Type B pancreatic cell (in vitro differentiated cells): ENCODE data around the gene CLRN3. TPM values are rescaled to one million over a fixed set of nuclear protein-coding genes. Genes with fewer than 3 reads are reported as not detected.
A peak's percentile ranks its signal among the peaks of the same experiment; 100 is the strongest.

Experiments used
- DNase-seq: peaks from one replicate; pipeline ENCODE4 v3.0.0; 2021; ENCODE audit warnings: mixed read lengths; ENCODE audit not compliant: unreplicated experiment; ENCODE audit errors: extremely low spot score
- H3K27ac Mint-ChIP-seq: 2 replicates; pipeline ENCODE4 v1.8.0; 2021; ENCODE audit warnings: mild to moderate bottlenecking, mixed read lengths
- H3K27me3 Mint-ChIP-seq: 2 replicates; pipeline ENCODE4 v1.8.0; 2021; ENCODE audit warnings: mixed read lengths
- H3K36me3 Mint-ChIP-seq: 2 replicates; pipeline ENCODE4 v1.8.0; 2021; ENCODE audit warnings: mixed read lengths
- H3K4me1 Mint-ChIP-seq: one replicate; pipeline ENCODE4 v1.8.0; 2021; ENCODE audit warnings: mixed read lengths; ENCODE audit not compliant: unreplicated experiment
- H3K4me3 Mint-ChIP-seq: 2 replicates; pipeline ENCODE4 v1.8.0; 2021; ENCODE audit warnings: mild to moderate bottlenecking, mixed read lengths
- H3K9me3 Mint-ChIP-seq: 2 replicates; pipeline ENCODE4 v1.8.0; 2021; ENCODE audit warnings: mixed read lengths
- CTCF ChIP-seq: fragments of 200-600 bp; sonication (generic); conservative IDR thresholded peaks from 2 replicates; pipeline ENCODE4 v1.5.0; 2021; ENCODE audit warnings: antibody characterized with exemption, mild to moderate bottlenecking
- total RNA-seq: library from RNA; stranded (reverse); gene quantifications from 2 replicates; pipeline ENCODE4 v1.2.1, GENCODE V29; 2021; ENCODE audit warnings: low replicate concordance

CLRN3 gene
- total RNA-seq, 1 donor from 2014 or later = 2.2 TPM

GRCh38 chr10:127875449-127875765 is 17.3 kb downstream of the CLRN3 start:
- TF ChIP-seq CTCF = no peak
- H3K4me3 Mint-ChIP-seq = no peak overlapping the region
- no peaks in the 10 kb centered on the region for H3K9me3 Mint-ChIP-seq
- DNase-seq = no peak
- H3K27me3 Mint-ChIP-seq = no peaks in the 10 kb centered on the region
- H3K4me1 Mint-ChIP-seq = no peaks in the 10 kb centered on the region
- no peak overlapping the region for H3K27ac Mint-ChIP-seq
- H3K36me3 Mint-ChIP-seq = no peaks in the 10 kb centered on the region

- no peaks in the 10 kb centered on the region for H3K9me3 Mint-ChIP-seq
- peak; percentile 37 for DNase-seq
- no peaks in the 10 kb centered on the region for H3K4me1 Mint-ChIP-seq
- no peaks in the 10 kb centered on the region for H3K27me3 Mint-ChIP-seq
- TF ChIP-seq CTCF = no peak
- H3K4me3 Mint-ChIP-seq = no peak overlapping the region
- no peaks in the 10 kb centered on the region for H3K36me3 Mint-ChIP-seq
- H3K27ac Mint-ChIP-seq = no peak overlapping the region
Observed at GRCh38 chr10:127874671-127875448, 17.9 kb downstream of the CLRN3 start.

- no peaks in the 10 kb centered on the region for H3K4me1 Mint-ChIP-seq
- no peak overlapping the region for H3K27ac Mint-ChIP-seq
- no peaks in the 10 kb centered on the region for H3K36me3 Mint-ChIP-seq
- no peak overlapping the region for H3K4me3 Mint-ChIP-seq
- no peaks in the 10 kb centered on the region for H3K9me3 Mint-ChIP-seq
- H3K27me3 Mint-ChIP-seq = no peaks in the 10 kb centered on the region
- DNase-seq = no peak
- TF ChIP-seq CTCF = no peak
Observed at GRCh38 chr10:127873901-127874470, 18.8 kb downstream of the CLRN3 start.

GRCh38 chr10:127872871-127873600 is 19.7 kb downstream of the CLRN3 start:
- H3K36me3 Mint-ChIP-seq = no peaks in the 10 kb centered on the region
- no peaks in the 10 kb centered on the region for H3K4me1 Mint-ChIP-seq
- H3K27me3 Mint-ChIP-seq = peaks cover 2% of the 10 kb centered on the region
- H3K27ac Mint-ChIP-seq = no peak overlapping the region
- DNase-seq = peak; percentile 37
- H3K9me3 Mint-ChIP-seq = no peaks in the 10 kb centered on the region
- no peak overlapping the region for H3K4me3 Mint-ChIP-seq
- peak; percentile 45 for TF ChIP-seq CTCF

- H3K27me3 Mint-ChIP-seq = peaks cover 2% of the 10 kb centered on the region
- no peak overlapping the region for H3K4me3 Mint-ChIP-seq
- H3K9me3 Mint-ChIP-seq = no peaks in the 10 kb centered on the region
- H3K4me1 Mint-ChIP-seq = no peaks in the 10 kb centered on the region
- TF ChIP-seq CTCF = no peak
- H3K27ac Mint-ChIP-seq = no peak overlapping the region
- H3K36me3 Mint-ChIP-seq = no peaks in the 10 kb centered on the region
- peak; percentile 65 for DNase-seq
Observed at GRCh38 chr10:127872011-127872761, 20.6 kb downstream of the CLRN3 start.
